ENCODE data around the gene TULP4.

DNA sequence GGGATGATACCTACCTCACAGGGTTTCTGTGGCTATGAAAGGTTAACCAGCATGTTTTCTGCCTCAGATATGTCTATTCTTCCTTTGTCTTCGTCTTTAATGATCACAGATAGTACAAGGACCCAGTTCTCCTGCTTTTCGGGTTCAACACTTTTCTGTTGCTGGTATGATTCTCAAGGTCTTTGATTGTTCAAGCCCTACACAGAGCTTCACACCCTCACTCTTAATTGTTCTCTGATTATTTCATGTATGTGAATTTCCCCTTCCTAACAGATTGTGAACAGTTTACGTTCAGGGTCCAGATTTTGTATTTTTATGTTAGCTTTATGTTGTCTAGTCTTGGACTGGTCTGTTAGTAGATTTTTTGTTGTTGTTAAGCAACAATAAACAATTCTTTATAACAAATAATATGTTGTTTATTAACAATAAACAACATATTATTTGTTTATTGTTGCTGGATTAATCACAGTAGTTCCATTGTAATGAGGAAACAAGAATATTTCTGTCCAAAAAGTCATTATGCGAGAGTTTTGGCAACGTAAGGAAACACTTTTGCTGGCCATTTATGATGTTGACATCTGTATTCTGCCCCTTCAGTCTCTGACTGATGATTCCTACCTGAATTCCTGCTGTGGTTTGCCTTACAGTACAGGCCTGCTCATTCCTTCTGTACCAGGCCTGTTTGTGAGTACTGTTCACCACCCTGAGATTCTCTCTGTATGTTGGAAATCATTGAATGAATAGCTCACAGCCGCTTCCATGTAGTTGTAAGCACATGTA lies 27.2 kb upstream of the TULP4 start:
- TF ChIP-seq, protein P1, sequence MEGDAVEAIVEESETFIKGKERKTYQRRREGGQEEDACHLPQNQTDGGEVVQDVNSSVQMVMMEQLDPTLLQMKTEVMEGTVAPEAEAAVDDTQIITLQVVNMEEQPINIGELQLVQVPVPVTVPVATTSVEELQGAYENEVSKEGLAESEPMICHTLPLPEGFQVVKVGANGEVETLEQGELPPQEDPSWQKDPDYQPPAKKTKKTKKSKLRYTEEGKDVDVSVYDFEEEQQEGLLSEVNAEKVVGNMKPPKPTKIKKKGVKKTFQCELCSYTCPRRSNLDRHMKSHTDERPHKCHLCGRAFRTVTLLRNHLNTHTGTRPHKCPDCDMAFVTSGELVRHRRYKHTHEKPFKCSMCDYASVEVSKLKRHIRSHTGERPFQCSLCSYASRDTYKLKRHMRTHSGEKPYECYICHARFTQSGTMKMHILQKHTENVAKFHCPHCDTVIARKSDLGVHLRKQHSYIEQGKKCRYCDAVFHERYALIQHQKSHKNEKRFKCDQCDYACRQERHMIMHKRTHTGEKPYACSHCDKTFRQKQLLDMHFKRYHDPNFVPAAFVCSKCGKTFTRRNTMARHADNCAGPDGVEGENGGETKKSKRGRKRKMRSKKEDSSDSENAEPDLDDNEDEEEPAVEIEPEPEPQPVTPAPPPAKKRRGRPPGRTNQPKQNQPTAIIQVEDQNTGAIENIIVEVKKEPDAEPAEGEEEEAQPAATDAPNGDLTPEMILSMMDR (IDR thresholded peaks at IDR 0.05) = no peak
- TF ChIP-seq POLR2A (IDR thresholded peaks at IDR 0.05; ENCODE audit: low read length) (no peak), JUNB (IDR thresholded peaks at IDR 0.05) (no peak), CEBPB (IDR thresholded peaks at IDR 0.05) (no peak), CBX8 (IDR thresholded peaks at IDR 0.05) (no peak), EP300 (IDR thresholded peaks at IDR 0.05) (no peak), ZFP36 (IDR thresholded peaks at IDR 0.05; ENCODE audit: borderline replicate concordance, partially characterized antibody) (no peak), MAFK (IDR thresholded peaks at IDR 0.05; ENCODE audit: partially characterized antibody) (no peak), SMC3 (IDR thresholded peaks at IDR 0.05) (no peak), MAZ (IDR thresholded peaks at IDR 0.05; ENCODE audit: borderline replicate concordance, low read depth, low read length) (no peak)
- TF ChIP-seq, protein P2, sequence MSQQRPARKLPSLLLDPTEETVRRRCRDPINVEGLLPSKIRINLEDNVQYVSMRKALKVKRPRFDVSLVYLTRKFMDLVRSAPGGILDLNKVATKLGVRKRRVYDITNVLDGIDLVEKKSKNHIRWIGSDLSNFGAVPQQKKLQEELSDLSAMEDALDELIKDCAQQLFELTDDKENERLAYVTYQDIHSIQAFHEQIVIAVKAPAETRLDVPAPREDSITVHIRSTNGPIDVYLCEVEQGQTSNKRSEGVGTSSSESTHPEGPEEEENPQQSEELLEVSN (IDR thresholded peaks at IDR 0.05; ENCODE audit: borderline replicate concordance, low read depth) = no peak
- TF ChIP-seq, protein P3, sequence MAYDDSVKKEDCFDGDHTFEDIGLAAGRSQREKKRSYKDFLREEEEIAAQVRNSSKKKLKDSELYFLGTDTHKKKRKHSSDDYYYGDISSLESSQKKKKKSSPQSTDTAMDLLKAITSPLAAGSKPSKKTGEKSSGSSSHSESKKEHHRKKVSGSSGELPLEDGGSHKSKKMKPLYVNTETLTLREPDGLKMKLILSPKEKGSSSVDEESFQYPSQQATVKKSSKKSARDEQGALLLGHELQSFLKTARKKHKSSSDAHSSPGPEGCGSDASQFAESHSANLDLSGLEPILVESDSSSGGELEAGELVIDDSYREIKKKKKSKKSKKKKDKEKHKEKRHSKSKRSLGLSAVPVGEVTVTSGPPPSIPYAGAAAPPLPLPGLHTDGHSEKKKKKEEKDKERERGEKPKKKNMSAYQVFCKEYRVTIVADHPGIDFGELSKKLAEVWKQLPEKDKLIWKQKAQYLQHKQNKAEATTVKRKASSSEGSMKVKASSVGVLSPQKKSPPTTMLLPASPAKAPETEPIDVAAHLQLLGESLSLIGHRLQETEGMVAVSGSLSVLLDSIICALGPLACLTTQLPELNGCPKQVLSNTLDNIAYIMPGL (CRISPR knock-in tag; IDR thresholded peaks at IDR 0.05; ENCODE audit: borderline replicate concordance) = no peak
- TF ChIP-seq, protein P4, sequence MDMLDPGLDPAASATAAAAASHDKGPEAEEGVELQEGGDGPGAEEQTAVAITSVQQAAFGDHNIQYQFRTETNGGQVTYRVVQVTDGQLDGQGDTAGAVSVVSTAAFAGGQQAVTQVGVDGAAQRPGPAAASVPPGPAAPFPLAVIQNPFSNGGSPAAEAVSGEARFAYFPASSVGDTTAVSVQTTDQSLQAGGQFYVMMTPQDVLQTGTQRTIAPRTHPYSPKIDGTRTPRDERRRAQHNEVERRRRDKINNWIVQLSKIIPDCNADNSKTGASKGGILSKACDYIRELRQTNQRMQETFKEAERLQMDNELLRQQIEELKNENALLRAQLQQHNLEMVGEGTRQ (IDR thresholded peaks at IDR 0.05) = no peak
